CD4-positive, alpha-beta T cell treated with Interleukin-17A for 1 hour (primary cell): ENCODE measurements around the gene CTNNBL1.

Source experiments
- DNase-seq: peaks from one replicate; pipeline ENCODE4 v3.0.0-alpha.2; 2020

CTNNBL1 gene

DNA sequence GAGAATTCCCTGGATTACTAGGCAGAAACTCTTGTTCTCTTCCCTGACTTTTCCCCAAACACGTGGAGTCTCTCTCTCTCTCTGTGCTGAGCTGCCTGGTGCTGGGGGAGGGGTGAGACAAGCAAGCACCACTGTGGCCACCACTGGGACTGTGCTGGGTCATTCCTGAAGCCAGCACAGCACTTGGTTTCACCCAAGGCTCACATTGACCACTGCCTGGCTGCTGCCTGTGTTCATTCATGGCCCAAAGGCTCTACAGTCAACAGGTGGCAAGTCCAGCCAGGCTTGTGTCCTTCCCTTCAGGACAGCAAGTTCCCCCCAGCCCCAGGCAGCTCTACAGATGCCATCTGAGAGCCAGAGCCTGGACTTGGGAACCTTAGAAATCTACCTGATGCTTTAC is 92.2 kb downstream of the CTNNBL1 start:
- no peak for DNase-seq

DNA sequence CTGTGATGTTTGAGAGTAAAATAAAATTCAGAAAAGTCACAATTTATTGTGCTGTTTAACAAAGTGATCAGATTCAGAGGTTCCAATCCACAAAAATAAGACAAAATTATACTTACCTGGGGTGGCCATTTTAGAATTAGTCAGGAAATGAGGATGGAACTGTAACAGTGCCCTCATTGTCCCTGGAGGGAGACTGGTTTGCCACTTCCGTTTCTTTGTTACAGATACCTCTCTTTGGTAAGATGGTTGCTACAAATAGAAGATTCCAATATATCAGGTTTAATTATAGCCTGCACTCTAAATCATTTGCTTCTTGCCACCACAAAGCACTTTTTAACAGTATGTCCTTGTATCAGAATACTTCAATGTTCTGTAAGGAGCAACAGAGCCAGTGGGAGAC is 95.6 kb downstream of the CTNNBL1 start:
- no peak for DNase-seq

- DNase-seq = no peak
These were observed 97.1 kb downstream of the CTNNBL1 start for GRCh38 chr20:37790900-37791299.

GRCh38 chr20:37796121-37796520 is 102.3 kb downstream of the CTNNBL1 start:
- DNase-seq = no peak

DNA sequence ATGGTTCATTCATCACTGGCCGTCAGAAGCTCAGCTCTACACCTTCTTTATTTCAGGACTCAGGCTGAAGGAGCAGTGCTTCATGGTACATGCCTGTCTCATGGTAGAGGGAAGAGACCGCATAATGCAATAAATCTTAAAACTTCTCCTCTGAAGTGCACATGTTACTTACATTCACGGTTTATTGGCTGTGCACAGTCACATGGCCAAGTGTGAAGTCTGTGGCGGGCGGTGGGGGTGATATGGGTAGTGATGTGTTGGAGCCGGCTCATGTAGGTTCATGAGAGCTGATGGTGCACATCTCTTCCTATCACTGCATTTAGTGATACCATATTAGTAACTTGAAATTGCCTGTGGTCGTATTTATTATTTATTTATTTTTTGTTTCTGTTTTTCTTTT is 102.9 kb downstream of the CTNNBL1 start:
- no peak for DNase-seq

GRCh38 chr20:37797669-37798175 is 103.9 kb downstream of the CTNNBL1 start:
- DNase-seq = no peak

DNA sequence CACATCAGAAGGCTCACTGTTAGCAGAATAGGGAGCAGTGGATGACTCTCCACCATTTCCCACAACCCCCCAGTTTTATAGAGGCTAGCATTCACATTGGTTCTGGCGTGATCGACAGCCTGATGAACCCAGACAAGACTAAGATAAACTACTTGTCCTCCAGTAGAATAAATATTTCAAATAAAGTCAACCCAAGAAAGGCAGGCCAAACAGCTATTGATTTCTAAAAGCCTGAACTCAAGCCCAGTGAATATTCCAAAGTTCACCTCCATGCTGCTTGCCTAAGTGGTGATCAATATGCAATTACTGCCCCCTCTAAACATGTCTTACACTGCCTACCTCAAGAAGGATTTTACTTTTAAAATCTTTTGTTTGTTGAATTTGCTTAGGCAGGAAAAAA is 104.5 kb downstream of the CTNNBL1 start:
- no peak for DNase-seq

DNA sequence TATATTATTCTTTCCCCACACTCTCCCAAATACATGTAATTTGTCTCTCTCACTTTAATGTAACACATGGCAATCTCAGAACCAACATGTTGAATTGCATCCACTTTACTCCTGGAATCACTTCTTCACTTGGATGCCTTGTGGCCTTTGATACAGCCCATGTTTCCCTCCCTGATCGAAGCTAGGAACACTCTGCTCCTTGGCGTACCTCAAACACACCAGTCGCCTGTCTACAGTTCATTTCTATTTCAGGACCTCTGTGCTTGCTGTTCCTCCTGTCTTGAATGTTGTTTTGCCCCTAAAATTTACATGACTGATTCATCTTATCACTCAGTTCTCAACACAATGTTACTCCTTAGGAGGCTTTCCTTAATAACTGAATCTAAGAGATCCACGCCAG is 106.8 kb downstream of the CTNNBL1 start:
- DNase-seq = no peak

GRCh38 chr20:37801921-37802320 is 108.1 kb downstream of the CTNNBL1 start:
- no peak for DNase-seq

DNA sequence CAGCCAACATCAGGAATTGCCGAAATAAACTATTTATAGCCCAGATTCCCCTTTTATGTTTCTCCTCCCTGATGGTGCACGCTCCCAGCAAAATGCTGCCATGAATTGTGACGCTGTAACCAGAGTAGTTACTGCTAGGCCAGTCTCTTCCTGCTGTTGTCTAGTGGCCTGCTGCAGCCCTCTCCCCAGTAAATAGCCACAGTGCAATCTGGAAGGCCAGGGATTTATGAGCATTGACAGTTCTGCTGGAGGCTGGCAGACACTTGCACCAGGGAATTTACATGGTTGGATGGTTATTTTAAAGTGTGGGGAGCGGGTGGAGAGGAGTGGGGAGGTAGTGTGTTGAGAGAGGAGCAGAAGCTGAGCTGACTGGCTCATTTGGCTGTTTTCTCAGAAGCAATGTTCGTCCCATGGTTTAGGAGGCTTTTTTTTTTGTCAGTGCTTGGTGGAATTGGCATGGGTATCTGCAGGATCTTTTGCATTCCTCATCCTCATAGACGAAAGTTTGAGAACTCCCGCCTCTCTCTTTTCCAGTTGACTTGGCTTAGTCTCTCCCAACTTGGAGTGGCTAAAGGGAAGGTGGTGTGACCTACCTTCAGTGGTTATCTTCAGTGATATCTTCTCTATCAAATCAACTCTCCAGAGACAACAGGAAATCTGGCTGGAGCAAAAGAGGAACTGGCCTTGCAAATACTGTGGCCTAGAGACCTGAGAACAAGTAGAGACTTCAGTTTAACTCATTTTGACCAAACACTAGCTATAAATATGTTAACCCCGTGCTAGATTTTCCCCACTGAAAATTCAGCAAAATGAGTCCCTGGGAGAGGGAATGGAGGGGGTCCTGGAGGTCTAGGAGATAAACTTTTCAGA is 109.8 kb downstream of the CTNNBL1 start:
- no peak for DNase-seq

DNA sequence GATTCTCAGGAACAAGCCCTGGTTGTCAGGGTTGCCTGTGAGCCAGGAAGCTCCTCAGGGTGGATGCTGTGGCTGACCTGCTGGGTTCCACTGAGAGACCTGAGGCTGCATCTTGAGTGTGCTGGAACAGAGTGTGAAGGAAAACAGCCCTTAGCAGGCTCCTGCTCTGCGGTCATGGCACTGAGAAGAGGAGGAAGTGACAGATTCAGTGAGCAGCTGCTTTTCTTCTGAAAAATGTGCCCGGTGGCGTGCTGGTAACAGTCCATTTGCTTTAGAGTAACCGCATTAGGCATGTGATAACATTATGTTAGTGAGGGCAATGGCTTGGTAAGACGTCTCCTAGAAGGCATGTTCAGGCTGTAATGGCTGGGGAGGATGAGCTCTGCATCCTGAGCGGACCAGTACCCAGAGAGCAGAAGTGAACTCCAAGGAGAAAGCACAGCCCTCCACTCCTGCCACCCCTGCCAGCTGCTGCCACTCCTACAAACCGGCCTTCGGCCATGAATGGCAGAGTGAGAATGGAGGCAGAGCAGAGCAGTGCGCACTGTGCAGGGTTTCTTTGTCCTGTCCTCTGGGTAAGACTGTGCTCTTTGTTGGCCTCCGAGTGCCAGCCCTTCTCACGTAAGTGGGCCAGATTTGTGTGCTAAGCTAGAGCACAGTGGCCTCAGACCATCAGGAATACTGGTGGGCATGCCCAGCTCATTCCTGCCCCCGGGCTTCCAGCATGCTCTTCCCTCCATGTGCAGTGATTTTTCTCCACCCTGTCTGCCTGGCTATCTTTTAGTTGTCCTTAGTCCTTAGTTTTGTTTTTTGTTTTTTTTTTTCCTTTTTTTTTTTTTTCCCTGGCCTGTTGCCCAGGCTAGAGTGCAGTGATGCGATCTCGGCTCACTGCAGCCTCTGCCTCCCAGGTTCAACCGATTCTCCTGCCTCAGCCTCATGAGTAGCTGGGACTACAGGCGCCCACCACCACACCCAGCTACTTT is 111.0 kb downstream of the CTNNBL1 start:
- DNase-seq = no peak

DNA sequence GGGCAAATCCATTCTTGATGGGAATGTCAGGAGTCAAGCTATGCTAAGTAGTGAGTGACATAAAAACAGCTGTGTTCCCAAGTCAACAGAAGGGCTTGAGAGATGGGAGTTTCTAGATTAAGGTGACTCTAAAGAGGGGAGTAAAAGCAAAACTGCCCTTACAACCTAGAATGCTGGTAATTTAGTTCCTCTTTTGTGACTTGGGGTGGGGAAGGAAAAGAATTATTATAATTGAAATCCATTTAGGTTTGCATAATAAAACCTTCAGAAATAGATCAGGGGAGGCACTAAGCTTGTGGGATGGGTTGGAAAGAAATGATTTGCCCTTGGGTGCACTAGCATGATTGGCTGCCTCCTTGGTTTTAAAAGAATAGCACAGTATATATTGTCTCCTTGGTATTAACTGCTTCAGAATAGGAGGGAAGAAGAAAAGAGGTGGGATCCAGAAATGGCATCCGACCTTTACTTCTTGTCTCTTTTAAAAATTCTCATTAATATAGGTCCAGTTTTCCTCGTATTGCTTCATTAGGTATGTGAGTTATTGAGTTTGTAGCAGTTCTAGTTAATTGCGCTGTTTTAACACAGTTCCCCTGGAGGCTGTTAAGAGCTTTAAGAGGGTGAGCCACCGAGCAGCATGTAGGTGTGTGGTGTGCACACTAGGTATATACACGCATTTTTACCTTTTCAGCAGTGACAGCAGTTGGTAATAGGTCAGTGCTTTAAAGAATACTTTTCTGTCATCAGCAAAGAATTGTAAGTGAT is 113.8 kb downstream of the CTNNBL1 start:
- DNase-seq = no peak

DNA sequence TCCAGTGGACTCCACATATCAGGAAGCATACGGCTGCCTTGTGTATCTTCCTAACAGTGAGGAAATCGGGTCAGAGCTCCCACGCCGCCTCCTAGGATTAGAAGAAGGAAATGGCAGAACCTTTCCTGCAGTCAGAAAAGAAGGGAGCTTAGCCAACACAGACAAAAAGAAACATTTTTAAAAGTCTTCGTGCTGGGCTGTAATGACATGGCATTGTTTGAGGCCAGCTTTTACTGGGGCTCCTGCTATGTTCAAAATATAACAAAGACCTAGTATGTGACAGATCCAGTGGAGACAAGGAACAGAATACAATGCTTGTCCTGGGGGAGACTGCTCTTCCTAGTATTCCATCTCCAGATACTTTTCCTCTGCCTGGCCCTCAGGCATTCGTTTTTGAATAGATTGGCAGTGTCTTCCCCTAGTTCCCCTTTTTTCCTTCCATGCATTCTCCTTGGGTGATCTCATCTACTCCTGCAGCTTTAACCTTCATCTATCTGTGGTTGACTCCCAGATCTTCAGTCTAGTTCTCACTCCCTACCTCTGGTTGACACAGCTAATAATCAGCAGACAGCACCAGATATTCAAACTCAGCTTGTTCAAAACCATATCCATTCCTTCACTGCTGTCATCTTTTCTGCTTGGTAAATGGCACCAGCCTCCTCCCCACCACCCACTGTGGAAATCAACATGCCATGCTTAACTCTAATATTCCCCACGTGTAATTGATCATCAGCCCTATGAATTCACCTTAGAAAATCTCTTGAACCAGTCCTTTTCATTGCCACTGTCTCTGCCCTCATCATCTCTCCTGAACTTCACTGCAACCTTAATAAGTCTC is 114.6 kb downstream of the CTNNBL1 start:
- DNase-seq = no peak

- DNase-seq = no peak
These were observed 116.2 kb downstream of the CTNNBL1 start for GRCh38 chr20:37810027-37810426.

DNA sequence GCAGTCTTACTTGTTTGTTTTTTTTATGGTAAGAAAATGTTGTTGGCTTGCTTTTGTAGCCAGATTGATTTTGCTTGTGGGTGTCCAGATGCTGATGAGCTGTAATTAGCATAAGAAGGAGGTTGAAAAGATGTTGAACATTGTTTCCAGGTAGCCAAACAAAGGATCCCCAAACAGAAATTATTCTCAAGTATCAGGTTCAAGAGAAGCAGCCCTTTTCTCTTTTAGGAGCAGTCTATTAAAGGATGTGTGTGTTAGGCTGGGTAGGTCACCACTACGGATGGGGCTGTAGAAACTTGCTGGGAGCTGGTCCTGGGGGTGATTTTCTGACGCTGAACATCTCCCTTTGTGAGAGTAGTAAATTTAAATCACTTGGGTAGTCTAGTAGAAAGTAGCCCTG is 122.2 kb downstream of the CTNNBL1 start:
- DNase-seq = no peak

- no peak for DNase-seq
These were observed 122.9 kb downstream of the CTNNBL1 start for GRCh38 chr20:37816726-37817125.

GRCh38 chr20:37821696-37822095 is 127.9 kb downstream of the CTNNBL1 start:
- DNase-seq = no peak

GRCh38 chr20:37822141-37822601 is 128.3 kb downstream of the CTNNBL1 start:
- no peak for DNase-seq

DNA sequence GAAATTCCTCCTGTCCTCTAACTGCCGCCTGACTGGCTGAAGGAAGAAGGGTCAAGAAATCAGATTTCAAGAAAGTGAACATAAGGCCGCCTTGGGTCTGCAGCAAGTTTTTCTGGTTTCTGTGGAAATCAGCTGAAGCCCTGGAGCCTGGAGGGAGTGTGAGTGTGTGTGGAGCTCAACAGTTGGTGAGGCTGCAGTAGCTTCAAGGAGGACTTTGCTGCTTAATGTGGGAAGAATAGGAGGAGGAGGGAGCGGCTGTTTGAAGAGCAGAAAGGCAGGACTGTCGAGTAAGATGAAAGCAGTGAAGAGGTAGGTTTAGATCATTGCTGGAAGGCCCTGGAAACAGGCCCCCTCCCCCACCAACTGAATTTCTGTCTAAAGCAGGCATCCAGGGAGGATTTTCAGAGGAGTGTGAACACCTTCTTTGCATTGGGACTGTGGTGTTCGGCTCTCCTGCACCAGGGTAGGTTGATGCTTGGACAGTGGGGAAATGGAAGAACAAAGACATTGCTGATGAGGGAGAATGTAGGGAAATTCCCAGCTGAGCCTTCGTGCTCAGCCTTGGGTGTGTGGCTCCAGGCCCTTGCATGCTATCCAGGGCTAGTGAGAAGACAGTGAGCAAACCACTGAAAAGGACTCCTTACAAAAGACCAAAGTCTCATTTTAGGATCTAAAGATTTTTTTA is 129.6 kb downstream of the CTNNBL1 start:
- no peak for DNase-seq

GRCh38 chr20:37827605-37828004 is 133.8 kb downstream of the CTNNBL1 start:
- DNase-seq = no peak

DNA sequence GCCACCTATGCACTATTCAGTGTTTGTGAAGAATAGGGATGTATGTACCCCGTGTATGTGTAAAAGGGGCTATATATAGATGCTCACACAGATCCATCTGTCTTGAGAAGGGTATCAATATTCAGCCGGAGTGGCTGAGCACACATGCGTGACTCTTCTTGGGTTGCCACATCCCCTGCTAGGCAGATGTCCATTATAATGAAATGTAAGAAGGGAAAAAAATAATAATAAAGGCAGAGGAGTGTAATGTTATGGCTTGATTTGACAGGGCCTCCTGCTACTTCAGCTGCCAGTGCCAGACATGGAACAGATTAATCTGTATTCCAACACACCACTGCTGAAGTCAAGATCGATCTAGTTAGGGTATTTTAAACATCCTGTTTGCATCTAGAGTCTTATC is 134.9 kb downstream of the CTNNBL1 start:
- DNase-seq = no peak
